DND-41 (cell line): ENCODE measurements around the gene MBNL3.

Experiments used
- ATAC-seq: fragments of 200-7000 bp; cut with Tn5 transposase; 3 replicates; pipeline ENCODE4 v1.9.1; 2021; ENCODE audit warnings: low read depth; ENCODE audit not compliant: insufficient read depth
- DNase-seq: peaks from one replicate; pipeline ENCODE4 v3.0.0-alpha.2; 2020
- H2AFZ ChIP-seq: 2 replicates; pipeline ENCODE4 v1.6.0; 2012; ENCODE audit warnings: low read depth, low read length
- H3K27ac ChIP-seq: 2 replicates; pipeline ENCODE4 v1.5.1; 2012; ENCODE audit warnings: low read length, inconsistent platforms
- H3K27me3 ChIP-seq: fragments of 200-600 bp; sonication (generic); 2 replicates; pipeline ENCODE4 v1.6.0; 2012; ENCODE audit warnings: low read length, mild to moderate bottlenecking, inconsistent platforms; ENCODE audit not compliant: insufficient read depth, poor library complexity
- H3K36me3 ChIP-seq: 2 replicates; pipeline ENCODE4 v1.5.1; 2012; ENCODE audit warnings: low read length, inconsistent platforms; ENCODE audit not compliant: insufficient read depth
- H3K4me1 ChIP-seq: 2 replicates; pipeline ENCODE4 v1.5.1; 2012; ENCODE audit warnings: mild to moderate bottlenecking, low read length; ENCODE audit not compliant: insufficient read depth
- H3K4me2 ChIP-seq: 2 replicates; pipeline ENCODE4 v1.6.0; 2012; ENCODE audit warnings: mild to moderate bottlenecking, moderate library complexity, low read length, inconsistent platforms; ENCODE audit not compliant: insufficient read depth
- H3K4me3 ChIP-seq, 2 experiments: fragments of 200-600 bp in 1 of 2; shearing (Covaris generic) in 1 of 2; 2 replicates each; pipeline ENCODE4 v1.5.1; 2012 to 2016; ENCODE audit warnings: inconsistent platforms in 2 of 2, low read length in 2 of 2, mild to moderate bottlenecking in 2 of 2, low read depth in 1 of 2, moderate library complexity in 1 of 2
- H3K79me2 ChIP-seq: 2 replicates; pipeline ENCODE4 v1.6.0; 2012; ENCODE audit warnings: low read length, inconsistent platforms; ENCODE audit not compliant: insufficient read depth
- H3K9ac ChIP-seq: 2 replicates; pipeline ENCODE4 v1.6.0; 2012; ENCODE audit warnings: low read depth, mild to moderate bottlenecking, inconsistent platforms, low read length, moderate library complexity
- H3K9me3 ChIP-seq: 2 replicates; pipeline ENCODE4 v1.5.1; 2012; ENCODE audit warnings: low read length, moderate library complexity, mild to moderate bottlenecking, inconsistent platforms; ENCODE audit not compliant: insufficient read depth, severe bottlenecking
- H4K20me1 ChIP-seq: 2 replicates; pipeline ENCODE4 v1.6.0; 2012; ENCODE audit warnings: low read length; ENCODE audit not compliant: insufficient read depth
- CTCF ChIP-seq: IDR thresholded peaks from 2 replicates; pipeline ENCODE4 v1.5.1; 2012; ENCODE audit warnings: borderline replicate concordance, low read length, moderate library complexity, mild to moderate bottlenecking; ENCODE audit not compliant: poor library complexity, severe bottlenecking; ENCODE audit errors: extremely low read depth
- EZH2 ChIP-seq: IDR thresholded peaks from 3 replicates; pipeline ENCODE4 v1.6.1; 2012; ENCODE audit warnings: borderline replicate concordance, low read depth, mild to moderate bottlenecking, moderate library complexity, low read length, inconsistent platforms; ENCODE audit not compliant: severe bottlenecking

Gene MBNL3

GRCh38 chrX:132336172-132336571, 152.7 kb downstream of the MBNL3 start:
- Histone ChIP-seq H3K9me3 (no peaks in the 10 kb centered on the region), H3K4me2 (no peak overlapping the region), H3K27me3 (no peaks in the 10 kb centered on the region), H3K79me2 (no peaks in the 10 kb centered on the region), H3K27ac (no peak overlapping the region), H2AFZ (no peak overlapping the region), H4K20me1 (no peaks in the 10 kb centered on the region), H3K36me3 (no peaks in the 10 kb centered on the region), H3K4me1 (no peaks in the 10 kb centered on the region), H3K4me3 (no peak overlapping the region), H3K9ac (no peak overlapping the region)
- DNase-seq, result no peak
- ATAC-seq, result no peak
- TF ChIP-seq CTCF, result no peak
- TF ChIP-seq EZH2, result no peak

DNA sequence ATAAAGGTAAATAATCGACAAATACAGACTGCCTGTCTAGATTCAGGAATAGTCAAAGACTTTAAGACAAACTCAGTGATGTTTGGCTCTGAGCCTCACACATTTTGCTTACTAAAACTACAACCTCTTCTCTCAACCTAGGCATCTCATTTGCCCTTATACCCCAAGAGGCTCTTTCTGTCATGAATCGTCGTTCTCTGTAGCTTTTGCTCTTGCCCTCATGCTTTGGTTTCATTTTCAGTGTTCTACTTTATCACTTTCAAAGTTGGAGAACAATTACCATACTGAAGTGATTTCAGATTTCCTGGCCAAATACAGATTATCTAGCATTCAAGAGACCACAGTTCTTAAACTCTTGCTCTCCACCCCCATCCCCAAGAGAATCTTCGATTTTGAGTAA, 155.5 kb downstream of the MBNL3 start:
- no peak for DNase-seq
- no peak for ATAC-seq
- H3K4me2 ChIP-seq, result no peak overlapping the region

GRCh38 chrX:132331532-132331931, 157.3 kb downstream of the MBNL3 start:
- Histone ChIP-seq H3K27me3 (no peaks in the 10 kb centered on the region), H4K20me1 (no peaks in the 10 kb centered on the region), H3K4me3 (no peak overlapping the region), H3K4me1 (no peaks in the 10 kb centered on the region), H3K36me3 (no peaks in the 10 kb centered on the region), H2AFZ (no peak overlapping the region), H3K27ac (no peak overlapping the region), H3K79me2 (no peaks in the 10 kb centered on the region), H3K9me3 (no peaks in the 10 kb centered on the region), H3K4me2 (no peak overlapping the region), H3K9ac (no peak overlapping the region)
- ATAC-seq (no peak), DNase-seq (no peak)
- TF ChIP-seq CTCF, result no peak

More for the DNA sequence above, 155.5 kb downstream of the MBNL3 start:
- H3K4me3 ChIP-seq, result no peak overlapping the region
- no peaks in the 10 kb centered on the region for H3K4me1 ChIP-seq
- no peak for TF ChIP-seq EZH2
- no peak for TF ChIP-seq CTCF
- H3K36me3 ChIP-seq, result no peaks in the 10 kb centered on the region
- no peaks in the 10 kb centered on the region for H3K79me2 ChIP-seq
- H4K20me1 ChIP-seq, result no peaks in the 10 kb centered on the region
- no peaks in the 10 kb centered on the region for H3K9me3 ChIP-seq
- no peak overlapping the region for H3K27ac ChIP-seq
- H3K27me3 ChIP-seq, result no peaks in the 10 kb centered on the region
- H3K9ac ChIP-seq, result no peak overlapping the region
- H2AFZ ChIP-seq, result no peak overlapping the region

DNA sequence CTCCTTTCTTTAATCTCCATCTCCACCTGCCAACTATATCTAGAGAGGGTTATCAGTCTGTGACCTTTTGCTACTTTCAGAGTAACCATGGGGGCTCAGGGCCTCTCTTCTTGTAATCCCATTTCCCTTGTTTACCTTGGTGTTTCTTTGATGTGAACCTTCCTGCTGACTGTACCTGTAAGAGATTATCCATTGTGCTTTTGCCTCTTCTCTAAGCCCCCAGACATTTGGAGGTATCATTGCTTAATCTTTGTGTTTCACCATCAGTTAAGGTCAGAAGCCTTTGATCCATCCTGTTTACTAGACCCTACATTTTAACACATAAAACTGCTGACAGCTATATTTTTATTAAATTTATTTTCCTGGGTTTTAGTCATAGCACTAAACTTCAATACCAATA, 157.8 kb downstream of the MBNL3 start:
- no peaks in the 10 kb centered on the region for H3K9me3 ChIP-seq
- H4K20me1 ChIP-seq, result no peaks in the 10 kb centered on the region
- H3K36me3 ChIP-seq, result no peaks in the 10 kb centered on the region
- H2AFZ ChIP-seq, result no peak overlapping the region
- no peak for ATAC-seq
- no peaks in the 10 kb centered on the region for H3K27me3 ChIP-seq
- no peak for TF ChIP-seq EZH2
- no peak for TF ChIP-seq CTCF
- no peak for DNase-seq
- no peak overlapping the region for H3K4me3 ChIP-seq
- no peaks in the 10 kb centered on the region for H3K4me1 ChIP-seq
- no peak overlapping the region for H3K4me2 ChIP-seq
- no peaks in the 10 kb centered on the region for H3K79me2 ChIP-seq
- H3K9ac ChIP-seq, result no peak overlapping the region
- no peak overlapping the region for H3K27ac ChIP-seq
